GM19463 (cell line): Measurements from ENCODE around the gene AMBN.
"Not testable (repeated sequence)": the region's sequence is repeated elsewhere in the genome, so short reads cannot be mapped to it uniquely, and the experiment has no call there.

Source experiments
- ATAC-seq: cut with Tn5 transposase; IDR thresholded peaks from one replicate; pipeline ENCODE4 v1.9.1; 2021; ENCODE audit warnings: mild to moderate bottlenecking, moderate library complexity; ENCODE audit not compliant: unreplicated experiment

The AMBN gene

GRCh38 chr4:70607334-70607853 lies 15.3 kb downstream of the AMBN start:
- ATAC-seq, result no peak

- no peak for ATAC-seq
Observed at GRCh38 chr4:70608324-70608723, 16.3 kb downstream of the AMBN start.

GRCh38 chr4:70613306-70614183 lies 21.5 kb downstream of the AMBN start:
- peak; percentile 64 for ATAC-seq

- ATAC-seq, result no peak
Observed at GRCh38 chr4:70614184-70614555, 22.1 kb downstream of the AMBN start.

GRCh38 chr4:70619288-70619687 lies 27.2 kb downstream of the AMBN start:
- ATAC-seq, result no peak

- ATAC-seq, result no peak
Observed at GRCh38 chr4:70619778-70620177, 27.7 kb downstream of the AMBN start.

- ATAC-seq, result no peak
Observed at GRCh38 chr4:70623323-70623722, 31.3 kb downstream of the AMBN start.

- ATAC-seq, result no peak
Observed at GRCh38 chr4:70624226-70624793, 32.3 kb downstream of the AMBN start.

- ATAC-seq, result no peak
Observed at GRCh38 chr4:70627620-70628019, 35.6 kb downstream of the AMBN start.

- no peak for ATAC-seq
Observed at GRCh38 chr4:70628444-70628843, 36.4 kb downstream of the AMBN start, which contains the start of gene ENAM. Gene ENAM (plus strand): TSS chr4:70628744. CDS start chr4:70629501, 757 bp downstream.

GRCh38 chr4:70629469-70630090 lies 37.5 kb downstream of the AMBN start:
- ATAC-seq, result peak; percentile 74

GRCh38 chr4:70630162-70630561 lies 38.1 kb downstream of the AMBN start:
- no peak for ATAC-seq

- no peak for ATAC-seq
Observed at GRCh38 chr4:70632028-70632427, 40.0 kb downstream of the AMBN start.

- no peak for ATAC-seq
Observed at GRCh38 chr4:70634482-70634881, 42.4 kb downstream of the AMBN start.

- ATAC-seq, result peak; percentile 69
Observed at GRCh38 chr4:70637239-70637913, 45.3 kb downstream of the AMBN start.

- peak; percentile 60 for ATAC-seq
Observed at GRCh38 chr4:70640192-70640591, 48.1 kb downstream of the AMBN start.

GRCh38 chr4:70650741-70651140 lies 58.7 kb downstream of the AMBN start:
- ATAC-seq, result not testable (repeated sequence)

- no peak for ATAC-seq
Observed at GRCh38 chr4:70651864-70652506, 59.9 kb downstream of the AMBN start.

GRCh38 chr4:70654605-70655011 lies 62.6 kb downstream of the AMBN start:
- peak; percentile 62 for ATAC-seq
